KOPT-K1 (cell line): Measurements from ENCODE around the gene THAP8.

Experiments used
- H3K27ac ChIP-seq: fragments of 200-600 bp; sonication (generic); 2 replicates; pipeline ENCODE4 v1.5.1; 2016; ENCODE audit warnings: antibody characterized with exemption, mild to moderate bottlenecking, low read depth, low read length; ENCODE audit not compliant: poor library complexity, severe bottlenecking
- H3K36me3 ChIP-seq: fragments of 200-600 bp; sonication (generic); 2 replicates; pipeline ENCODE4 v1.5.1; 2017; ENCODE audit warnings: antibody characterized with exemption, mild to moderate bottlenecking, low read length, moderate library complexity; ENCODE audit not compliant: insufficient read depth
- H3K9me3 ChIP-seq: fragments of 200-600 bp; sonication (generic); 2 replicates; pipeline ENCODE4 v1.5.1; 2017; ENCODE audit warnings: antibody characterized with exemption, low read length, mild to moderate bottlenecking; ENCODE audit not compliant: insufficient read depth, poor library complexity, severe bottlenecking

The THAP8 gene

GRCh38 chr19:36026091-36026876 is 27.8 kb downstream of the THAP8 start:
- H3K27ac ChIP-seq, result no peak overlapping the region
- no peaks in the 10 kb centered on the region for H3K9me3 ChIP-seq
- H3K36me3 ChIP-seq, result peaks cover 63% of the 10 kb centered on the region

- Histone ChIP-seq H3K9me3 (no peaks in the 10 kb centered on the region), H3K27ac (no peak overlapping the region), H3K36me3 (peaks cover 70% of the 10 kb centered on the region)
These were observed 28.5 kb downstream of the THAP8 start for GRCh38 chr19:36025541-36025940.

GRCh38 chr19:36023432-36023831 is 30.7 kb downstream of the THAP8 start:
- no peaks in the 10 kb centered on the region for H3K9me3 ChIP-seq
- H3K27ac ChIP-seq, result no peak overlapping the region
- H3K36me3 ChIP-seq, result peaks cover 74% of the 10 kb centered on the region

GRCh38 chr19:36019061-36019670 is 34.9 kb downstream of the THAP8 start:
- no peaks in the 10 kb centered on the region for H3K9me3 ChIP-seq
- H3K36me3 ChIP-seq, result peaks cover 66% of the 10 kb centered on the region
- H3K27ac ChIP-seq, result no peak overlapping the region

- H3K9me3 ChIP-seq, result no peaks in the 10 kb centered on the region
- H3K36me3 ChIP-seq, result peaks cover 28% of the 10 kb centered on the region; the same call in 1 of the 2 replicates
- H3K27ac ChIP-seq, result peak within 1 kb of the TSS; percentile 75
These were observed 39.8 kb downstream of the THAP8 start, which contains the start of gene ALKBH6 for GRCh38 chr19:36014012-36014924. Gene ALKBH6 (minus strand): TSS chr19:36014213. CDS start chr19:36013397, 816 bp downstream.

GRCh38 chr19:36013280-36014011 is 40.6 kb downstream of the THAP8 start:
- H3K27ac ChIP-seq, result peak overlapping the region; percentile 75

GRCh38 chr19:36010402-36010801 is 43.7 kb downstream of the THAP8 start:
- H3K27ac ChIP-seq, result no peak overlapping the region
- H3K36me3 ChIP-seq, result no peaks in the 10 kb centered on the region; the same call in none of the 2 replicates
- no peaks in the 10 kb centered on the region for H3K9me3 ChIP-seq

More at GRCh38 chr19:36013280-36014011, 40.6 kb downstream of the THAP8 start:
- H3K36me3 ChIP-seq, result peaks cover 20% of the 10 kb centered on the region; the same call in 1 of the 2 replicates
- H3K9me3 ChIP-seq, result no peaks in the 10 kb centered on the region

GRCh38 chr19:36009633-36010379 is 44.3 kb downstream of the THAP8 start:
- Histone ChIP-seq H3K36me3 (no peaks in the 10 kb centered on the region; the same call in none of the 2 replicates), H3K27ac (no peak overlapping the region)

GRCh38 chr19:36009220-36009619 is 44.9 kb downstream of the THAP8 start:
- Histone ChIP-seq H3K27ac (no peak overlapping the region), H3K36me3 (no peaks in the 10 kb centered on the region; the same call in none of the 2 replicates), H3K9me3 (no peaks in the 10 kb centered on the region)

More at GRCh38 chr19:36009633-36010379, 44.3 kb downstream of the THAP8 start:
- H3K9me3 ChIP-seq, result no peaks in the 10 kb centered on the region

GRCh38 chr19:36008336-36008978 is 45.6 kb downstream of the THAP8 start, which contains the start of gene SYNE4:
Gene SYNE4 (minus strand): TSS chr19:36008813. CDS start chr19:36008681, 132 bp downstream.
- Histone ChIP-seq H3K27ac (no peak within 1 kb of the TSS), H3K36me3 (peaks cover 2% of the 10 kb centered on the region), H3K9me3 (no peaks in the 10 kb centered on the region)

- no peak overlapping the region for H3K27ac ChIP-seq
- H3K9me3 ChIP-seq, result no peaks in the 10 kb centered on the region
- peaks cover 11% of the 10 kb centered on the region for H3K36me3 ChIP-seq
These were observed 47.1 kb downstream of the THAP8 start for GRCh38 chr19:36006955-36007354.

- no peak overlapping the region for H3K27ac ChIP-seq
- no peaks in the 10 kb centered on the region for H3K9me3 ChIP-seq
- peaks cover 36% of the 10 kb centered on the region for H3K36me3 ChIP-seq
These were observed 50.8 kb downstream of the THAP8 start for GRCh38 chr19:36003284-36003683.

- H3K27ac ChIP-seq, result no peak overlapping the region
- H3K36me3 ChIP-seq, result peaks cover 45% of the 10 kb centered on the region
- no peaks in the 10 kb centered on the region for H3K9me3 ChIP-seq
These were observed 52.5 kb downstream of the THAP8 start for GRCh38 chr19:36001605-36002004.
